LNCaP clone FGC (cell line): Measurements from ENCODE around the gene IQGAP3.

ENCODE experiments used
- DNase-seq: peaks from one replicate; pipeline ENCODE4 v3.0.0-alpha.2; 2011; ENCODE audit warnings: low read depth
- H3K4me3 ChIP-seq: 2 replicates; pipeline ENCODE4 v1.5.1; 2011; ENCODE audit warnings: mild to moderate bottlenecking, low read depth, low read length, control low read depth
- TF ChIP-seq, protein P1 (sequence below): IDR thresholded peaks from 2 replicates; pipeline ENCODE4 v1.5.1; 2012; ENCODE audit warnings: mild to moderate bottlenecking; ENCODE audit not compliant: control insufficient read depth, insufficient read depth; ENCODE audit errors: extremely low read depth

Gene IQGAP3

DNA sequence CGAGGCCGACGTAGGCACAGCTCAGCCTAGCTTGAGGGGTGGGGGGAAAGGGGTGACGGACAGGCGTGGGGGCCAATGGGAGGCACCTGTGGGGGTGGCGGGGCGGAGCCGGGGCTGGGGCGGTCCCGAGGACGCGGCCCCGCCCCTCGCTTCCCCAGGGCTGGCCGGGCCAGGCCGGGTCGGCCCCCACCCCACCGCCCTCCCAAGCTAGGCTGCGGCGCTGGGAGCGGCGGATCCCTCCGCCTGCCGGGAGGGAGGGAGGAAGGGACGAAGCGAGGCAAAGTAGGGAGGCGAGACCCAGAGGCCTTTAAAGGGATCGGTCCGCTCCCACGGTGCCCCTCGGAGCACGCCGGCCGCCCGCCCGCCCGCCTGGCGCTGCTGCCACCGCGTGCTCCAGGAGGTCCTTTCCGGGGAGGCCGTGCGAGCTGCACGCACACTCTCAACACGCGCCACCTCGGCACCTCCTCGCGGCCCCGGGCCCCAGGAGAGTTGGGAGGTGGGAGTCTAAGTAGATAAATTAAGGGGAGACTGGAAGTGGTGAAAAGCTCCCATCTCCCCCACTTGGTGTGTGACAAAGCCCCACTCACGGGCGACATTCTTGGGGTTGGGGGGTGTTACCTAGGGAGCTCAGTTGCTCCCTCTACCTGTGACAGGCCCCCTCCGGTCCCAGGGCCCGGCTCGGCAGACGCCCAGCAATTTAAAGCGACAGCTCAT is 71.4 kb downstream of the IQGAP3 start:
- TF ChIP-seq, protein P1, sequence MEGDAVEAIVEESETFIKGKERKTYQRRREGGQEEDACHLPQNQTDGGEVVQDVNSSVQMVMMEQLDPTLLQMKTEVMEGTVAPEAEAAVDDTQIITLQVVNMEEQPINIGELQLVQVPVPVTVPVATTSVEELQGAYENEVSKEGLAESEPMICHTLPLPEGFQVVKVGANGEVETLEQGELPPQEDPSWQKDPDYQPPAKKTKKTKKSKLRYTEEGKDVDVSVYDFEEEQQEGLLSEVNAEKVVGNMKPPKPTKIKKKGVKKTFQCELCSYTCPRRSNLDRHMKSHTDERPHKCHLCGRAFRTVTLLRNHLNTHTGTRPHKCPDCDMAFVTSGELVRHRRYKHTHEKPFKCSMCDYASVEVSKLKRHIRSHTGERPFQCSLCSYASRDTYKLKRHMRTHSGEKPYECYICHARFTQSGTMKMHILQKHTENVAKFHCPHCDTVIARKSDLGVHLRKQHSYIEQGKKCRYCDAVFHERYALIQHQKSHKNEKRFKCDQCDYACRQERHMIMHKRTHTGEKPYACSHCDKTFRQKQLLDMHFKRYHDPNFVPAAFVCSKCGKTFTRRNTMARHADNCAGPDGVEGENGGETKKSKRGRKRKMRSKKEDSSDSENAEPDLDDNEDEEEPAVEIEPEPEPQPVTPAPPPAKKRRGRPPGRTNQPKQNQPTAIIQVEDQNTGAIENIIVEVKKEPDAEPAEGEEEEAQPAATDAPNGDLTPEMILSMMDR = peak; percentile 40
- peak overlapping the region; percentile 96 for H3K4me3 ChIP-seq
- DNase-seq = peak; percentile 77

DNA sequence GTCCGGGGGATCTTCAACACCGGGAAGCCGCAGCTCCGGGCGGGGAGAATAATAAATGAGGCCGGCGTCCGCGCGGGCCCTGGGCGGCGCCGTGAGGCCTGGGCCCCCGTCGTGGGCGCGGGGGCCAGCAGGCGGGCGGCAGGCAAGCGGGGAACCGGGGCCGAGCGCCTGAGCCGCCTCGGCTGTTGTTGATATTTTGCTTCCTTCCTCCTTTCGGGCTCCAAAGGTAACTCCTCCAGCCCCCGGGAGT is 71.9 kb downstream of the IQGAP3 start, which contains the start of gene MEF2D:
TSS of gene MEF2D (minus strand) at position 233 of the 250 bp plus-strand sequence. CDS start 17,483 bp downstream, outside the sequence.
- peak within 1 kb of the TSS; percentile 96 for H3K4me3 ChIP-seq
- DNase-seq = no peak
- TF ChIP-seq, protein P1 = no peak

DNA sequence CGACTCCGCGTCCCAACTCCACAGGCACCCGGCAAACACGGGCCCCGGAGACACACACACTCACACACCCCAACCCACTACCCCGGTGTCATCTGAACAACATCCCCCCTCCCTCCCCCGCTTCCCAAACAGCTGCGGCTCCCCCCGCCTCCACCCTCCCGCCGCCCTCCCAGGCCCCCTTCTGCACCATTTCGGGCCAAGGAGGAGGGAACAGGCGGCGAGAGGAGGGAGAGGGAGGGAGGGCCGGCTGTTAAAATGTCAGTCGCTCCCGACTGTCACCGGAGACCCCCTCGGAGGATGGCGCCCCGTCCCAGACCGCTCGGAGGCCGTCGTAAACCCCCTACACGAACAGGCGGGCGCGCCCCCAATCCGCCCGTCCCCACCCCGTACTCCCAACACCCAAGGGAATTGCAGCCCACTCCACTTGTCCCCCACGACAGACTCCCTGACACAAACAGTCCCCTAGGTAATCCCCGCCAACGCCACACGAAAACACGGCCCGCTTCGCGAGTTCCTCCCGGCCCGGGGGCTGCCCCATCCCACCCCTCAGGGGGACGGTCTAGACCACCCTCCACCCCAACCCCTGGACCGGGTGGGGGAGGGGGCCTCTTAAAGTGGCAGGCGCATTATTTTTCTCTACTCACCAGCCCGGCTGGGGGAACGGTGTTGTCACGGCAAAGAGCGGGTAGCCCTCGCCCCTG is 72.4 kb downstream of the IQGAP3 start:
- H3K4me3 ChIP-seq = peak overlapping the region; percentile 96
- no peak for DNase-seq
- TF ChIP-seq, protein P1 = no peak

DNA sequence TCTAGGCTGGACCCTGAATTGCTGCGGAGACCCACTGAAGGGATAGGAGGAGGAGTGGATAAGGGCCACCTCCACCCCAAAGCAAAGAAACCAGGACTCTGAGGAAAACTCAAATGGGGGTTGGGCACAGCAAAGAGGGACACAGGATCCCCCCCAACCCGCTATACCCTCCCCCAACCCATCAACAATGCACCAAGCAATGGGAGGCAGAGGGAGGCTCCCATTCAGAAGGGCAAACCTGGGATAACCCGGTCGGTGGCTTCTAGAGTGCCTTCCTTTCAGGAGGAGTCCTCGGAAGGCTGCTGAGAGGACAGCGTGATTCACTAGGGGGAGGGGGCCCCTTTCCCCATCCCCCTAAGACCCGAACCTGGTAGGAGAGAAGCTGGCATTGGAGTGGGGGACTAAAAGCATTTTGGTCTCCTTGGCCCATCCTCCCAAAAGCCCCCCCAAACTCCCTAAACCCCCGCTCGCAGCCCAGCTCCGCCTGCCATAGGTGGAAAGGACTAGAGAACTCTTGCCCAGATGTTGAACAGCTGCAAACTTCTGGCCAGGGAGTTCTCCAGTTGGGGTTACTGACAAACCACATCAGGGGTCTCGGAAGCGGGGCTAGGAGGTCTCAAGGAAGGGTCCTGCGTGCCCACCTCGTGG is 73.0 kb downstream of the IQGAP3 start:
- DNase-seq = no peak
- TF ChIP-seq, protein P1 = no peak
- H3K4me3 ChIP-seq = peak overlapping the region; percentile 96

DNA sequence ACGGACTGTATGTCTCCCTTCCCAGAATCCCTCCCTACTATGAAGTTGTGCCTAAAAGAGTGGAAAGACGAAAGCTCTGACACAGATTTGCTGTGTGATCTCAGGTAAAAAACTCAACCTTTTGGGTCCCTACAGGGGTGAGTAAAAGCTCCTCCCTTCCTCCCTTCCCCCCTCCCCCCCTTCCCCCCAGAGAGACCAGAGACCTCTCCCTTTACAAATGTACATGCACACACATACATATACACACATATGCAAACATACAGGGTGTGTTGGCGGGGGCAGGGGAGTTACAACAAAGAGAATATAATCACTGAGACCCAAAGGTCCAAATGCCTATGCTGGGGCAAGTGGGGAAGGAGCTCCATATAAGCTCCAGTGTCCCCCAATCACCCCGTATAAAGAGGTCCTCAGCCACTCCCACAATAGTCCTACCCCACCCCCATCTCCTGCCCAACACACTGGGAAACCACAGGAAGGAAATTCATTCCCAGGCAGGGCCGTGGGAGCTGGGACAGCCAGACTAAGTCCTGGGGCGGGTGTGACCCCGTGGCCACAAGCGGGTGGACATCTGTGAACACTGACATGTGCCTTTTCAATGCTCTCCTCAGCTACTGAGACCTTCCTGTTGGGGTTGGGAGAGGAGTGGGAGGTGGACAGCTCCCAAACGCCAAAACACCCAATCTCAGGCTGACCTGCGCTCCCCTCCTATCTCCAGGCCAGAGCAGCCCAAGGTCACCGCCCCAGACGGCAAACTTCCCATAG is 73.8 kb downstream of the IQGAP3 start:
- TF ChIP-seq, protein P1 = no peak
- DNase-seq = no peak
- H3K4me3 ChIP-seq = peak overlapping the region; percentile 96

DNA sequence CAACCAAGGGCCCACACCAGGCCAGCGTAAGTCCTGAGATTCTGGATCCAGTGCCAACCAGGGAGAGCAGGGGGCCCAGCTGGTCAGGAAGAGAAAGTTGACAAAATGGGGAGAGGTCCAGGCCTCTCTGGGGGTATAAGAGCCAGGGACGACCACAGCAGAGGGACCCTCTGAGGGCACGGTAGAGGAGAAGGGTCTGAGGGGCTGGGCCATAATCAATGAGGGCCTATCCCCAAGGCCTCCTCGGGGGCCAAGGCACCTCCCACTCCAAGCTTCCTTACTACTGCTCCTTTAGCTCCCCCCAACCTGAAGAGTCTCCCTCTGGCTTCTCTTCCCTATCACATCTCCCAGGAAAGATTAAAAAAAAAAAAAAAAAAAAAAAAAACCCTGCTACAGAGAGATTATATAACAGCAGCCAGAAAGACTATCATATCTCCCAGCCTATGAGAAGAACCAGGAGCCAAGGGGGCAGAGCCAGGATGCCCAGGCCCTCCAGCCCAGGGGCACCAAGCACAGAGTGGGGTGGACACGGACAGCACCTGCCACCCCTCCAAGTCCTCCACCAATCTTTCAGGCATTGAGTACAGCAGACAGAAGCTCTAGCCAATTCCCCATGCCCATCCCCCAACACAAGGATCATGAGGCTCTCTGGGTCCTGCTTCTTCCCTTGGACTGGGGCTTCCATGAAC is 74.5 kb downstream of the IQGAP3 start:
- TF ChIP-seq, protein P1 = no peak
- peak overlapping the region; percentile 96; the same call in 1 of the 2 replicates for H3K4me3 ChIP-seq
- DNase-seq = no peak
